HFFc6 (cell line): Measurements from ENCODE around the gene LCLAT1. TPM values are rescaled to one million over a fixed set of nuclear protein-coding genes. Genes with fewer than 3 reads are reported as not detected.
"Not testable (repeated sequence)": the region's sequence is repeated elsewhere in the genome, so short reads cannot be mapped to it uniquely, and the experiment has no call there.

Experiments used
- DNase-seq: peaks from one replicate; pipeline ENCODE4 v3.0.0-alpha.2; 2018
- H3K27ac Mint-ChIP-seq: 2 replicates; pipeline ENCODE4 v1.8.0; 2020; ENCODE audit warnings: mild to moderate bottlenecking, mixed read lengths
- H3K27me3 Mint-ChIP-seq: 2 replicates; pipeline ENCODE4 v1.8.0; 2021; ENCODE audit warnings: mild to moderate bottlenecking, moderate library complexity, mixed read lengths; ENCODE audit not compliant: insufficient read depth
- H3K36me3 Mint-ChIP-seq: 2 replicates; pipeline ENCODE4 v1.8.0; 2021; ENCODE audit warnings: low read depth, mixed read lengths
- H3K4me1 Mint-ChIP-seq: 2 replicates; pipeline ENCODE4 v1.8.0; 2020; ENCODE audit warnings: low read depth, mixed read lengths
- H3K4me3 Mint-ChIP-seq: 2 replicates; pipeline ENCODE4 v1.8.0; 2020; ENCODE audit warnings: mild to moderate bottlenecking, moderate library complexity, mixed read lengths
- H3K9me3 Mint-ChIP-seq: 2 replicates; pipeline ENCODE4 v1.8.0; 2020; ENCODE audit warnings: mild to moderate bottlenecking, mixed read lengths
- total RNA-seq, 6 experiments: library from RNA; stranded (reverse); fragmentation: NEBNext Ultra II Directional; extraction: Animal tissue kit (Norgen Biotek cat#: 25700); gene quantifications; 2 replicates in 1 of 6; 3 replicates in 5 of 6; pipeline ENCODE4 v1.2.3, GENCODE V29; 2021
- TF ChIP-seq, protein P1 (sequence below): fragments of 200-600 bp; sonication (generic); IDR thresholded peaks from 2 replicates; pipeline ENCODE4 v1.5.0; 2021; ENCODE audit warnings: antibody characterized with exemption, mild to moderate bottlenecking

The LCLAT1 gene
- total RNA-seq, 6 experiments from 2014 or later: 21.0 to 27.0 (median 23.0) TPM

DNA sequence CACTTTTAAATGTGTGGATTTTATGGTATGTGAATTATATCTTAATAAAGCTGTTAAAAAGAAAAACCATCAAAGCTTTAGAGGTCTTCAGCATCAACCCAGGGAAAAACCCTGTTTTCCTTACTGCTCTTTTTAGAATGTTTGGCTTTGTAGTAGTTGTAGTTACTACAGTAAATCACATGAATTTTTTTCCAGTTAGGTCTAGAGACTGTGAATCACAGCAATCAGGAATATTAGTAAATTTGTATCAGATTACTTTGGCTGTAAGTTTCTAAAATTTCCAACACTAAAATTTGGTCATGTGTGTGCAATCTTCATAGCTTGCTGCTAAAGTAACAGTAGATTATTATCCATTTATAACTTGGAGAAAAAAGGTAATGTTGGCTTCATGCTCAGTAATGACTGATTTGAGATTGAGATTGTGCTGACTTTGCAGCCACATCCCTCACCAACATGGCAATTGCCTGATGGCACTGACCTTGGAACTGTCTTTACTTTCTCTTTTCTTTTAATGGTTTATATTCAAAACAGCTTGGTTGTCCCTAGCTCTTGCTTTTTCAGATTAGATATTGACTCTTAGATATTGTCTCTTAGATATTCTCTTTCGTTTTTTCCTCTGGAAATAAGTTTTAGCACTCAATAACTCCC, 41.1 kb downstream of the LCLAT1 start:
- peaks cover 32% of the 10 kb centered on the region for H3K4me1 Mint-ChIP-seq
- no peaks in the 10 kb centered on the region for H3K9me3 Mint-ChIP-seq
- no peaks in the 10 kb centered on the region for H3K27me3 Mint-ChIP-seq
- H3K27ac Mint-ChIP-seq: no peak overlapping the region
- TF ChIP-seq, protein P1, sequence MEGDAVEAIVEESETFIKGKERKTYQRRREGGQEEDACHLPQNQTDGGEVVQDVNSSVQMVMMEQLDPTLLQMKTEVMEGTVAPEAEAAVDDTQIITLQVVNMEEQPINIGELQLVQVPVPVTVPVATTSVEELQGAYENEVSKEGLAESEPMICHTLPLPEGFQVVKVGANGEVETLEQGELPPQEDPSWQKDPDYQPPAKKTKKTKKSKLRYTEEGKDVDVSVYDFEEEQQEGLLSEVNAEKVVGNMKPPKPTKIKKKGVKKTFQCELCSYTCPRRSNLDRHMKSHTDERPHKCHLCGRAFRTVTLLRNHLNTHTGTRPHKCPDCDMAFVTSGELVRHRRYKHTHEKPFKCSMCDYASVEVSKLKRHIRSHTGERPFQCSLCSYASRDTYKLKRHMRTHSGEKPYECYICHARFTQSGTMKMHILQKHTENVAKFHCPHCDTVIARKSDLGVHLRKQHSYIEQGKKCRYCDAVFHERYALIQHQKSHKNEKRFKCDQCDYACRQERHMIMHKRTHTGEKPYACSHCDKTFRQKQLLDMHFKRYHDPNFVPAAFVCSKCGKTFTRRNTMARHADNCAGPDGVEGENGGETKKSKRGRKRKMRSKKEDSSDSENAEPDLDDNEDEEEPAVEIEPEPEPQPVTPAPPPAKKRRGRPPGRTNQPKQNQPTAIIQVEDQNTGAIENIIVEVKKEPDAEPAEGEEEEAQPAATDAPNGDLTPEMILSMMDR: no peak
- H3K36me3 Mint-ChIP-seq: no peaks in the 10 kb centered on the region
- H3K4me3 Mint-ChIP-seq: no peak overlapping the region
- DNase-seq: no peak

DNA sequence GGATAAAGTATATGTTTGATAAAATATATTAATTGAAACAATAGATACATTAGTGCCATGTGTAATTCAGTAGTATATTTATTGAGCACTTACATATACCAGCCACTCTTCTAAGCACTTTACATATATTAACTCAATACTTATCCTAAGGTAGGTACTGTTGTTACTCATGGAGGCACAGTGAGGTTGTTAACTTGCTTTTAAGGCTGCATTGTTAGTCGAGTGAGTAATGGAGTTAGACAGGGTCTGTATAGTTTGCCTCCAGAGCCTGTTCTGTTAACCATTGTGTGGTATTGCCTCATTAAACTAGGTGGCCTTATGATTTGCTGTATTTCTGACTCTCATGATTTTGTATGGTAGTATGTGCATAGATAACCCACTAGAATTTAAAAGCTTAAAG, 44.2 kb downstream of the LCLAT1 start:
- no peak overlapping the region for H3K27ac Mint-ChIP-seq
- peaks cover 32% of the 10 kb centered on the region for H3K4me1 Mint-ChIP-seq
- TF ChIP-seq, protein P1: no peak
- DNase-seq: no peak
- H3K27me3 Mint-ChIP-seq: no peaks in the 10 kb centered on the region
- no peak overlapping the region for H3K4me3 Mint-ChIP-seq
- H3K9me3 Mint-ChIP-seq: no peaks in the 10 kb centered on the region
- peaks cover 1% of the 10 kb centered on the region; the same call in 1 of the 2 replicates for H3K36me3 Mint-ChIP-seq

DNA sequence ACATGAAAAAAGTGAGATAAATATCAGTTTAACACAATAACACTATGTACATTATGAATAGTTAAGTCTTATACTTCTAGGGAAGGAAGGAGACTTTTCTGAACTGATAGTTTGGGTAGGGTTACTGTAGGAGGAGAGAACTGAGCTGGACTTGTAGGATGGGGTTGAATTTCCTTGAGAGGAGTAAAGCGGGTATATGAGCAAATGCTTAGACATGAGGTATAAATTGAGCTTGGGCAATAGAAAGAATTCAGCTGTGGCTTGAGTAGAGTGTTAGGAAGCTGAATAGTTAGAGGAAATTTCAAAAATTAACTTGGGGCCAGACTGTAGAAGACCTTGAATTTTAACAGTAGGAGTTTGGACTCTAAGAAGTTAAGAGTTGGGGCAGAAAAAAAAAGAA, 45.1 kb downstream of the LCLAT1 start:
- no peaks in the 10 kb centered on the region for H3K27me3 Mint-ChIP-seq
- no peaks in the 10 kb centered on the region for H3K9me3 Mint-ChIP-seq
- no peak overlapping the region for H3K4me3 Mint-ChIP-seq
- no peak overlapping the region for H3K27ac Mint-ChIP-seq
- DNase-seq: no peak
- H3K4me1 Mint-ChIP-seq: peaks cover 31% of the 10 kb centered on the region
- peaks cover 8% of the 10 kb centered on the region; the same call in 1 of the 2 replicates for H3K36me3 Mint-ChIP-seq
- TF ChIP-seq, protein P1: no peak

DNA sequence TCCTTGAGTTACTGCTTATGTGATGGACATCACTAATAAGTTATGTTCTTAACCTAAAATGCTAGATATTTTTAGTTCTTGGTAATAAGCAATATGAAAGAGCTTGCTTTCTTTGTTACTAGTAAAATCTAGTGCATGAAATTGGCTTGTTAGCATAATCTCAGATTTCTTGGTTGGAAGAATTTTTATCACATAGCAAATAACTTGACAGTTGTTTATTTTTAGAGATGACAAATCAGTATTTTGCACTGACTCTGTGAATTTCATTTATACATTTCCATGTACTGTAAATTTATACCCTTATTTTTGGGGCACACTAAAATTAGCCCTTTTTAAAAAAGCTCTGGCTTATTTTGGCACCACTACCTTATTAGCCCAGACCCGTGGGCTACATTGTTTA, 45.6 kb downstream of the LCLAT1 start:
- no peak overlapping the region for H3K4me3 Mint-ChIP-seq
- TF ChIP-seq, protein P1: no peak
- H3K9me3 Mint-ChIP-seq: no peaks in the 10 kb centered on the region; the same call in 1 of the 2 replicates
- H3K27me3 Mint-ChIP-seq: no peaks in the 10 kb centered on the region
- peaks cover 11% of the 10 kb centered on the region for H3K36me3 Mint-ChIP-seq
- no peak for DNase-seq
- H3K27ac Mint-ChIP-seq: no peak overlapping the region
- H3K4me1 Mint-ChIP-seq: peaks cover 27% of the 10 kb centered on the region

DNA sequence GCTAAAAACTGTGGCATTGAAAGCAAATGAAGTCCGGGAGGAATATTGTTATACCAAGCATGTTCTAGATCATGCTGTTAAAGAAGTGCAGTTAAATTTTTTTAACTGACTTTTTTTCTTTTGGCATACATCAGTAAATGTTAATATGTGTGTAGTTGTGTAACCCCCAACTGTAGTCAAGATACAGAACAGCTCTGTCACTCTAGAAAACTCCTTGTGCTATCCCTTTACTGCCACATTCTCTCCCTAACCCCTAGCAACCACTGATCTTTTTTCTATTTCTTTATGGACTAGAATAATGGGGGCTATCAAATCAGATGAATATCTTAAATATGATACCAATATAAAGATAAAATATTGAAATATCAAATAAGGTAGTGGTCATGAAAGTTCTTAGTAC, 46.4 kb downstream of the LCLAT1 start:
- H3K9me3 Mint-ChIP-seq: peaks cover 8% of the 10 kb centered on the region
- H3K27me3 Mint-ChIP-seq: no peaks in the 10 kb centered on the region
- DNase-seq: no peak
- H3K4me3 Mint-ChIP-seq: no peak overlapping the region
- peaks cover 25% of the 10 kb centered on the region for H3K4me1 Mint-ChIP-seq
- TF ChIP-seq, protein P1: no peak
- H3K36me3 Mint-ChIP-seq: peaks cover 19% of the 10 kb centered on the region
- no peak overlapping the region for H3K27ac Mint-ChIP-seq

DNA sequence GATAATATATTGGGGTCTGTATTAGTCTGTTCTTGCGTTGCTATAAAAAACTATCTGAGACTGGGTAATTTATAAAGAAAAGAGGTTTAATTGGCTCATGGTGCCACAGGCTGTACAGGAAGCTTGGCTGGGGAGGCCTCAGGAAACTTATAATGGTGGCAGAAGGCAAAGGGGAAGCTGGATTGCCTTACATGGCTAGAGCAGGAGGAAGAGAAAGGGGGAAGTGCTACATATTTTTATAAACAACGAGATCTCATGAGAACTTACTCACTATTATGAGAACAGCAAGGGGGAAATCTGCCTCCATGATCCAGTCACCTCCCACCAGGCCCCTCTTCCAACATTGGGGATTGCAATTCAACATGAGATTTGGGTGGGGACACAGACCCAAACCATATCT, 48.9 kb downstream of the LCLAT1 start:
- H3K27ac Mint-ChIP-seq, H3K27me3 Mint-ChIP-seq, H3K4me3 Mint-ChIP-seq, DNase-seq: not testable (repeated sequence)
- Mint-ChIP-seq H3K4me1 (peaks cover 20% of the 10 kb centered on the region), H3K9me3 (peaks cover 16% of the 10 kb centered on the region), H3K36me3 (peaks cover 33% of the 10 kb centered on the region)
